ENCODE results near the gene OR2H2.

The OR2H2 gene

DNA sequence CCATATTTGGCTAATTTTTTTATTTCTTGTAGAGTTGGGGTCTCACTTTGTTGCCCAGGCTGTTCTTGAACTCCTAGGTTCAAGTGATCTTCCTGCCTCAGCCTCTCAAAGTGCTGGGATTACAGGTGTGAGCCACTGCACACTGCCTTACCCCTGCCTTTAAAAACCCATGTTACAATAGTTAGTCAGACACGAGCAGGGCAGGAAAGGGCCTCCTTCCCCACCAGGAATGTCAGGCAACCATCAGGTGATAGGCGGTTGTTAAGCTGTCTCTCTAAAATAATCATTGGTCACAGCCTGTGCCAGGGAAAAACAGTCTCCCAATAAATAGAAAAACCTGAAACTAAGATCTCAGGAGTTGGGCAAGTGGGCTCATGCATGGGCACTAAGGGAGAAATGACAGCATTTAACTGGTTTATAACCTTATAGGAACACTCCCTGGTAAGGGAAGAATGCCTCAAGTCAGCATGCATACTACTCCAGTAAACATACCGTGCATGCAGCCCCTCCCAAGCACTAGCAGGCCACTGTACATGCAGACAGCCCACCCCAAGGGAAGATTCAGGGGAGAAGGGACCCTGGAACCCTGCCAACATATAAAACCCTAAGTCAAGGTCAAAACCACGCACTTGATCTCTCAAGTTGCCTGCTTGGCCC lies 8.4 kb downstream of the OR2H2 start:
- Histone ChIP-seq H3K9me3 (ENCODE audit: control insufficient read depth, insufficient read depth, low read length) (no peaks in the 10 kb centered on the region), H3K4me3 (ENCODE audit: low read depth, low read length) (no peak overlapping the region), H3K36me3 (ENCODE audit: control insufficient read depth, insufficient read depth, low read length) (no peaks in the 10 kb centered on the region), H3K4me1 (ENCODE audit: control insufficient read depth, insufficient read depth, low read length) (peaks cover 11% of the 10 kb centered on the region), H3K27ac (ENCODE audit: low read depth, low read length) (no peak overlapping the region), H3K27me3 (ENCODE audit: control insufficient read depth, insufficient read depth, low read length) (no peaks in the 10 kb centered on the region), H3K9ac (ENCODE audit: low read depth, low read length) (no peak overlapping the region)

DNA sequence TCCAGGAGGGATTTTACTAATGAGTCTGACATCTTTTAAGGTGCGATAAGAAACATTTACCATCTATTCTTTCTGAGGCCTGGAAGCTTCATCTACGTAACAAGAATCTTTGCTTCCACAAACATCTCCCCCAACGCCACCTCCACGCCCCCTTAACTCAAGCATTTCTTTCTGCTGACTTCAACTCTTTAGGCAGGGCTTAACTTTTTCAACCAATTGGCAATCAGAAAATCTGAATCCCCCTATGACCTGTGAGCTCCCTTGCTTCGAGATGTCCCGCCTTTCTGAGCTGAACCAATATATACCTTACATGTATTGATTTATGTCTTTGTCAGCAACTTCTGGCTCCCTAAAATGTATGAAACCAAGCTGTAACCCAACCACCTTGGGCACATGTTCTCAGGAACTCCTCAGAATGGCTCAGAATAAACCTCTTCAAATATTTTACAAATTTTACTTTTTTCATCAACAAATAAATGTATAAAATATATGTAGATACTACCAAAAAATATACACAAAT lies 11.5 kb downstream of the OR2H2 start:
- Histone ChIP-seq H3K4me1 (ENCODE audit: control insufficient read depth, insufficient read depth, low read length) (peaks cover 11% of the 10 kb centered on the region), H3K9ac (ENCODE audit: low read depth, low read length) (no peak overlapping the region), H3K9me3 (ENCODE audit: control insufficient read depth, insufficient read depth, low read length) (no peaks in the 10 kb centered on the region), H3K27me3 (ENCODE audit: control insufficient read depth, insufficient read depth, low read length) (no peaks in the 10 kb centered on the region), H3K36me3 (ENCODE audit: control insufficient read depth, insufficient read depth, low read length) (peaks cover 25% of the 10 kb centered on the region), H3K27ac (ENCODE audit: low read depth, low read length) (peak overlapping the region; percentile 50), H3K4me3 (ENCODE audit: low read depth, low read length) (no peak overlapping the region)

DNA sequence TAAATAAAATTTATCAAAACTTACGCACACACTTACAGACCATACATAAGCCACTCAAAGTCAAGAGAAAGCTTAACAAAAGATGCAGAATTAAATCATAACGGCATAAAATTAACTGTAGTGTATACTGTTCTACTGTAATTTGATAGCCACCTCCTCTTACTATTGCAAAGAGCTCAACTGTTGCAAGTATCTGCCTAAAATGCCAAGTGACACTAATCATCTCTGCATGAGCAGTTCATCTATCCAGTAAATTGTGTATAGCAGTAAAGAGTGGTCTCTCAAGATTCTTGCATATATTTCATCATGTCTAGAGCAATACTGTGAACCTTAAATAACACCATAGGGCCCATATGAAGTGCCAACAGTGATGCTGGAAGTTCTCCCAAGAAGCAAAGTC lies 12.3 kb downstream of the OR2H2 start:
- no peak overlapping the region for H3K4me3 ChIP-seq (ENCODE audit: low read depth, low read length)
- H3K27me3 ChIP-seq (ENCODE audit: control insufficient read depth, insufficient read depth, low read length), result no peaks in the 10 kb centered on the region
- H3K9me3 ChIP-seq (ENCODE audit: control insufficient read depth, insufficient read depth, low read length), result no peaks in the 10 kb centered on the region
- H3K4me1 ChIP-seq (ENCODE audit: control insufficient read depth, insufficient read depth, low read length), result peaks cover 6% of the 10 kb centered on the region; the same call in 1 of the 2 replicates
- H3K27ac ChIP-seq (ENCODE audit: low read depth, low read length), result no peak overlapping the region
- peaks cover 32% of the 10 kb centered on the region for H3K36me3 ChIP-seq (ENCODE audit: control insufficient read depth, insufficient read depth, low read length)
- H3K9ac ChIP-seq (ENCODE audit: low read depth, low read length), result no peak overlapping the region

DNA sequence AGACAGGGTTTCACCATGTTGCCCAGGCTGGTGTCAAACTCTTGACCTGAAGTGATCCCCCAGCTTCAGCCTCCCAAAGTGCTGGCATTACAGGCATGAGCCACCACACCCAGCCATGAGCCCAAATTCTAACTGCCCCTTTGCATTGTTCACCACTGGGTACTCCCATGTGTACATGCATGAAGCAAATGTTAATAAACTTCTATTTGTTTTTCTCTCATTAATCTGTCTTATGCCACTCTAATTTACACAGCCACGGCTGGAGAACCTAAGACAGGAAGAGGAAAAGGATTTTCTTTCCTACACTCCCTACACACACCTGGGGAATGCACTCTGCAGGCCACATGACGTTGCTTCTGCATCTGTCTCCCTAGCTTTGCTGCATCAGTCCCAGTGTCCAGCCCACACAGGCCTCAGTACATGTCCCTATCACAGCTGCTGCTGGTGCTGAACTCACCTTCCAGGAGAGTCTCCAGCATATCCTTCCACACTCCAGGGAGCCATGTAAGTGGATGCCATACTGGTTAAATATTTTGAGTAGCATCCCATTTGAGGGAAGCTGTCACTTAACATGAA lies 13.3 kb downstream of the OR2H2 start:
- Histone ChIP-seq H3K9me3 (ENCODE audit: control insufficient read depth, insufficient read depth, low read length) (no peaks in the 10 kb centered on the region), H3K27ac (ENCODE audit: low read depth, low read length) (no peak overlapping the region), H3K27me3 (ENCODE audit: control insufficient read depth, insufficient read depth, low read length) (no peaks in the 10 kb centered on the region), H3K36me3 (ENCODE audit: control insufficient read depth, insufficient read depth, low read length) (peaks cover 43% of the 10 kb centered on the region), H3K4me3 (ENCODE audit: low read depth, low read length) (no peak overlapping the region), H3K4me1 (ENCODE audit: control insufficient read depth, insufficient read depth, low read length) (peaks cover 6% of the 10 kb centered on the region; the same call in 1 of the 2 replicates), H3K9ac (ENCODE audit: low read depth, low read length) (no peak overlapping the region)

DNA sequence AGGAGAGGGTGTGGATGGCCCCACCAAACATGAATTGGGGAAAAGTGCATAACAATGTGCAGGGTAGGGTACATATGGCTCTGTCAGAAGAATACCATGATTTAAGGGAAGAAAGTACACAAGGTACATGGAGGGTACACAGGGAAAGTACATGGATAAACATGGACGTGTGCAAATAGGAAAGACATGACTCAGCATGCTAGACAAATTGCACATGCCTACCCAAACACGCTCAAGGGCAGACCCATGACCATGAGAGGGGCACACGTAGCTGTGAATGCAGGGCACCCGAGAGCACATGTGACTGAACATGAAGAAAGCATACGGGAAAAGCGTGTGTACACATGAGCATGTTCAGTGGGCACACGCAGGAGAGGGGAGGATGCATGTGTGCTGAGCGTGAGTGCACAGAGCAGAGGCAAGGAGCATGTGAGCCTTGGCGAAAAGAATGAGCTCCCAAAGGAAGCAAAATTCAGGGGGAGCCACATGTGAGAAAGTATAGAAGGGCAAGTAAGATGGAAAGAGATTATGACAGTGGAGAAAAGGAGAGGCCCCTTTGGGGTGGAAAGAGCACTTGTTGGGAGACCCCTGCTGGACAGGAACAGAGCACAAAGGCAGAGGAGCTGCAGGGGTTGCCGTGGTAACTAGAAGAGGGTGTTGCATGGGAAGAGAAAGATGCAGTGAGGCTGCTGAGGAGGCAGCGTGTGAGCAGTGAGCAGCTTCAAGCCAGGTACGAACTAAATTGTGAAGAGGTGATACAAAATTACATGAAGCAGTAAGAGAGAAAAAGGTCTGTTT lies 17.8 kb downstream of the OR2H2 start:
- H3K27ac ChIP-seq (ENCODE audit: low read depth, low read length), result no peak overlapping the region
- no peak overlapping the region for H3K4me3 ChIP-seq (ENCODE audit: low read depth, low read length)
- no peaks in the 10 kb centered on the region for H3K4me1 ChIP-seq (ENCODE audit: control insufficient read depth, insufficient read depth, low read length)
- H3K9ac ChIP-seq (ENCODE audit: low read depth, low read length), result no peak overlapping the region
- H3K36me3 ChIP-seq (ENCODE audit: control insufficient read depth, insufficient read depth, low read length), result peaks cover 87% of the 10 kb centered on the region
- no peaks in the 10 kb centered on the region for H3K9me3 ChIP-seq (ENCODE audit: control insufficient read depth, insufficient read depth, low read length)
- H3K27me3 ChIP-seq (ENCODE audit: control insufficient read depth, insufficient read depth, low read length), result no peaks in the 10 kb centered on the region

DNA sequence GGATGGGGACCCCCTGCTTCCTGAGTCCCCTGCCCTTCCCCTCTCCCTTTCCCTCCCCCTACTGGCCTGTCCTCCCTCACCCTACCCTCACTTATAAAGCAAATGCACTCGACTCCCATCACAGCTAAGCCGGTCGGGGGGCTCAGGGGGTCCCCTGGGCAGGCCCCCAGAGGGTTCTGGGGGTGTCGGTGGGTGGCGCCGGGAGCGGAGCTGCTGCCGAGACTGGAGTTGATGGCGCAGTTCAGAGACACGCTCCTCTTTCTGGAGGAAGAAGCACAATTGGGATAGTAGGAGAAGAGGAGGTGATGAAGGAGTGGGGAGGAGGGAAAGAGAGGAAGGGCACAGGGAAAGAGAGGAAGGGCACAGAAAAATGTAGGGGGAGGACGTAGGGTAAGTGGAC lies 18.5 kb downstream of the OR2H2 start:
- Histone ChIP-seq H3K4me1 (ENCODE audit: control insufficient read depth, insufficient read depth, low read length) (no peaks in the 10 kb centered on the region), H3K27me3 (ENCODE audit: control insufficient read depth, insufficient read depth, low read length) (no peaks in the 10 kb centered on the region), H3K9ac (ENCODE audit: low read depth, low read length) (no peak overlapping the region), H3K9me3 (ENCODE audit: control insufficient read depth, insufficient read depth, low read length) (no peaks in the 10 kb centered on the region), H3K27ac (ENCODE audit: low read depth, low read length) (no peak overlapping the region), H3K36me3 (ENCODE audit: control insufficient read depth, insufficient read depth, low read length) (peaks cover 94% of the 10 kb centered on the region), H3K4me3 (ENCODE audit: low read depth, low read length) (no peak overlapping the region)

DNA sequence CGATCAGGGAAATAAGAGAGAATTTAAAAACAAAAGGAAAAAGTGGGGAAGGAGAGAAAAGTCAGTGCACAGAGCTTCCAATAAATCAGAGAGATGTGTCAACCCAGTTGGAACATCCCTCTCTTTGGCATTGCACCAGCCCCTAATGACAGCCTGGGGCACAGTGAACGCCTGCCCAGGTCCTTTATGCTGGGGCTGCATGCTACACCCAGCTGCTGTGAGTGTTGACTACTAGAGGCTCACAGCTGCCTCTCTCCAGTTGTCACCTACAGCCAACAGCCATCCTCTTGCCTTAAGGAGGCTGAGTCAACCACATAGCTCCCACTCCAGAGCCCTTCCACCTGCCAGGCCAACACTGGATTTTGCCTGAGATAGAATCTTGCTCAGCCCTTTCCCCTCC lies 19.0 kb downstream of the OR2H2 start:
- H3K9ac ChIP-seq (ENCODE audit: low read depth, low read length), result no peak overlapping the region
- no peak overlapping the region for H3K4me3 ChIP-seq (ENCODE audit: low read depth, low read length)
- H3K36me3 ChIP-seq (ENCODE audit: control insufficient read depth, insufficient read depth, low read length), result peaks cover 99% of the 10 kb centered on the region
- no peaks in the 10 kb centered on the region for H3K27me3 ChIP-seq (ENCODE audit: control insufficient read depth, insufficient read depth, low read length)
- H3K4me1 ChIP-seq (ENCODE audit: control insufficient read depth, insufficient read depth, low read length), result no peaks in the 10 kb centered on the region
- no peak overlapping the region for H3K27ac ChIP-seq (ENCODE audit: low read depth, low read length)
- H3K9me3 ChIP-seq (ENCODE audit: control insufficient read depth, insufficient read depth, low read length), result no peaks in the 10 kb centered on the region

DNA sequence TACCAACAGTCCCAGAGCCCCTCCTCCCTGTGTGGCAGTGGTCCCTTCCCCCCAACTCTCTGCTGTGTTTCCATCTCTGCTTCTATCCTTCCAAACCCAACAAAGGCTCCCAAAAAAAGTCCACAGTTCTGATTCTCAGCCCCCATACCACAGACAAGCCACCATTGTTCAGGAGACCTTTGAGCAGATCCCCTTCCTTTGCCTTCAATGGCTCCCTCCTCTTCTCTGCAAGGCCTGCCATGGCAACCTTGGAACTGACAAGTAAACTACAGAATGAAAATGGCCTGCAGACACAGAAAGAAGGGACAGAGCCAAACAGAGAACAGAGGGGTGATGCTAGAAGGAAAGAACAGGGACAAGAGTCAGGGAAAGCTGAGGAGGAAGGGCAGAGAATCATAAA lies 23.2 kb downstream of the OR2H2 start:
- no peaks in the 10 kb centered on the region for H3K4me1 ChIP-seq (ENCODE audit: control insufficient read depth, insufficient read depth, low read length)
- peaks cover 98% of the 10 kb centered on the region for H3K36me3 ChIP-seq (ENCODE audit: control insufficient read depth, insufficient read depth, low read length)
- no peak overlapping the region for H3K4me3 ChIP-seq (ENCODE audit: low read depth, low read length)
- no peak overlapping the region for H3K9ac ChIP-seq (ENCODE audit: low read depth, low read length)
- no peaks in the 10 kb centered on the region for H3K27me3 ChIP-seq (ENCODE audit: control insufficient read depth, insufficient read depth, low read length)
- H3K27ac ChIP-seq (ENCODE audit: low read depth, low read length), result no peak overlapping the region
- H3K9me3 ChIP-seq (ENCODE audit: control insufficient read depth, insufficient read depth, low read length), result no peaks in the 10 kb centered on the region

DNA sequence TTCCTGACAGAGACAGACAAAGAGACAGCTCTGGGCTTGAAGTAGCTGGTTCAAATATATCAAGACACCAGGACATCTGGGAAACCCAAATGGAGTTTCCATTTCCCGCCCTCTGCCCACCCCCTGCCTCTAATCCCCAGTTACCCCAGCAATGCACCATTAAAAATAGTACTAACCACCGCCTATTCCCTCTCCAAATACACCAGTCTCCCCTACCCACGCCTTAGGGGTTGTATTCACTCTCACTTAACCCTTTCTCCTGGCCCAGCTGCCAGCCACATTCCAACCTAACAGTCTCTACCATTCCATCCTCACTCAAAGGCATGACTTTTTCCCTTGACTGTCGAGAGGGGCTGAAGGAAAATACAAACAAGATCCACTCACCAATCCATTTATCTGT lies 25.6 kb downstream of the OR2H2 start:
- Histone ChIP-seq H3K27ac (ENCODE audit: low read depth, low read length) (no peak overlapping the region), H3K4me3 (ENCODE audit: low read depth, low read length) (no peak overlapping the region), H3K36me3 (ENCODE audit: control insufficient read depth, insufficient read depth, low read length) (peaks cover 99% of the 10 kb centered on the region), H3K9ac (ENCODE audit: low read depth, low read length) (no peak overlapping the region), H3K9me3 (ENCODE audit: control insufficient read depth, insufficient read depth, low read length) (no peaks in the 10 kb centered on the region), H3K4me1 (ENCODE audit: control insufficient read depth, insufficient read depth, low read length) (no peaks in the 10 kb centered on the region), H3K27me3 (ENCODE audit: control insufficient read depth, insufficient read depth, low read length) (no peaks in the 10 kb centered on the region)

DNA sequence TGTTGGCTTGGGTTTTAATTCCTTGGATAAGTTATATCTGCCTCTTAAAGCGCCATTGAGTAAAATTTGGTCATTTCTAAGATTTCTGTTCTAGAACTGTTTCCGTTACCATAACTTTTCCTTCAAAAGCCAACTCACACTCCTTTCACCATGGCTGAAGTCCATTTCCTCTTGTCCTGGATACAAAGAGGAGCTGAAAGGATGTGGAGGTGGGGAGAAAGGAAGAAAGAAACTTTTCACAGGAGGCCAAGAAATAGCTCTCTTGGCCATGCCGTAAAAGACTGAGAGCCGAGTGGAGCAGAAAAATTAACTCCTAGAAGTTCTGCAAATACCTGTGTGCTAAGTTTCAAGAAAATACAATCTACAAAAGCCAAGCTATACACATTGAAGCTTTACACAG lies 26.5 kb downstream of the OR2H2 start:
- no peak overlapping the region for H3K4me3 ChIP-seq (ENCODE audit: low read depth, low read length)
- H3K4me1 ChIP-seq (ENCODE audit: control insufficient read depth, insufficient read depth, low read length), result no peaks in the 10 kb centered on the region
- no peaks in the 10 kb centered on the region for H3K9me3 ChIP-seq (ENCODE audit: control insufficient read depth, insufficient read depth, low read length)
- no peak overlapping the region for H3K9ac ChIP-seq (ENCODE audit: low read depth, low read length)
- peaks cover 94% of the 10 kb centered on the region for H3K36me3 ChIP-seq (ENCODE audit: control insufficient read depth, insufficient read depth, low read length)
- H3K27ac ChIP-seq (ENCODE audit: low read depth, low read length), result no peak overlapping the region
- no peaks in the 10 kb centered on the region for H3K27me3 ChIP-seq (ENCODE audit: control insufficient read depth, insufficient read depth, low read length)

All from HUES48 (cell line).